ENCODE measurements around the gene GNG12. TPM values are rescaled to one million over a fixed set of nuclear protein-coding genes. Genes with fewer than 3 reads are reported as not detected.

GNG12 gene
- total RNA-seq, 1 experiment from 2014 or later, result 70.0 TPM

- intact Hi-C loops (cut with micrococcal nuclease; ENCODE audit: unreplicated experiment), result no loop called here
- H3K27ac ChIP-seq (ENCODE audit: low read length), result no peak overlapping the region
- TF ChIP-seq SIN3A (IDR thresholded peaks at IDR 0.05; ENCODE audit: borderline replicate concordance, insufficient read depth, low read depth, low read length) (no peak), CTCF (IDR thresholded peaks at IDR 0.05) (no peak), TCF7L2 (IDR thresholded peaks at IDR 0.05; ENCODE audit: low read depth, low read length) (no peak), REST (IDR thresholded peaks at IDR 0.05; ENCODE audit: insufficient read depth in 1 of 2, low read depth in 2 of 2, low read length in 1 of 2) (no peak), POLR2AphosphoS5 (IDR thresholded peaks at IDR 0.05; ENCODE audit: low read depth, low read length) (no peak)
- BruUV-seq (replicated peaks), result no TSS peak
- ChIA-PET CTCF (no interaction called here), POLR2A (interaction anchor here (1.1 kb wide), 1 partner anchor 39 kb away, joined by 4 read pairs; no protein-coding TSS in a partner anchor)
- DNase-seq (ENCODE audit: low read depth, low spot score) (no peak), ATAC-seq (no peak)
- H3K27me3 ChIP-seq (ENCODE audit: control insufficient read depth, insufficient read depth, low read length), result no peaks in the 10 kb centered on the region
- in situ Hi-C loops (cut with HindIII; ENCODE audit: low pct_unique_long_range_greater_than_20kb, low sequenced_read_pairs), result no loop called here
- no peak overlapping the region for H3K4me3 ChIP-seq (ENCODE audit: low read depth in 2 of 2, low read length in 2 of 2)
- no peaks in the 10 kb centered on the region for H3K36me3 ChIP-seq (ENCODE audit: control insufficient read depth, insufficient read depth, low read length)
- peaks cover 14% of the 10 kb centered on the region; the same call in 1 of the 2 replicates for H3K4me1 ChIP-seq (ENCODE audit: control insufficient read depth, insufficient read depth, low read length)
- H3K9me3 ChIP-seq (ENCODE audit: control insufficient read depth, insufficient read depth, low read depth, low read length), result no peaks in the 10 kb centered on the region
Observed at GRCh38 chr1:67701876-67702275, 131.4 kb downstream of the GNG12 start.

- intact Hi-C loops (cut with micrococcal nuclease; ENCODE audit: unreplicated experiment), result no loop called here
Observed at GRCh38 chr1:67700692-67701410, 132.4 kb downstream of the GNG12 start.

More at GRCh38 chr1:67700692-67701410, 132.4 kb downstream of the GNG12 start:
- peaks cover 14% of the 10 kb centered on the region; the same call in 1 of the 2 replicates for H3K4me1 ChIP-seq (ENCODE audit: control insufficient read depth, insufficient read depth, low read length)
- H3K4me3 ChIP-seq (ENCODE audit: low read depth in 2 of 2, low read length in 2 of 2), result no peak overlapping the region
- TF ChIP-seq POLR2AphosphoS5 (IDR thresholded peaks at IDR 0.05; ENCODE audit: low read depth, low read length) (no peak), SIN3A (IDR thresholded peaks at IDR 0.05; ENCODE audit: borderline replicate concordance, insufficient read depth, low read depth, low read length) (no peak), TCF7L2 (IDR thresholded peaks at IDR 0.05; ENCODE audit: low read depth, low read length) (no peak), REST (IDR thresholded peaks at IDR 0.05; ENCODE audit: insufficient read depth in 1 of 2, low read depth in 2 of 2, low read length in 1 of 2) (no peak), CTCF (IDR thresholded peaks at IDR 0.05) (no peak; the same call in 1 of the 2 replicates)
- no peaks in the 10 kb centered on the region for H3K36me3 ChIP-seq (ENCODE audit: control insufficient read depth, insufficient read depth, low read length)
- ChIA-PET CTCF (interaction anchor here (0.6 kb wide), 2 partner anchors 9 to 69 kb away, joined by 3 to 4 read pairs; no protein-coding TSS in a partner anchor), POLR2A (interaction anchor here (0.6 to 1.1 kb wide), 3 partner anchors 40 to 1995 kb away, joined by 3 to 4 read pairs (median 3); no protein-coding TSS in a partner anchor)
- BruUV-seq (replicated peaks), result no TSS peak
- in situ Hi-C loops (cut with HindIII; ENCODE audit: low pct_unique_long_range_greater_than_20kb, low sequenced_read_pairs), result no loop called here
- peak overlapping the region; percentile 27 for H3K27ac ChIP-seq (ENCODE audit: low read length)
- H3K9me3 ChIP-seq (ENCODE audit: control insufficient read depth, insufficient read depth, low read depth, low read length), result no peaks in the 10 kb centered on the region
- no peak for DNase-seq (ENCODE audit: low read depth, low spot score)
- peak; percentile 75 for ATAC-seq
- no peaks in the 10 kb centered on the region for H3K27me3 ChIP-seq (ENCODE audit: control insufficient read depth, insufficient read depth, low read length)

Measured in Panc1 (cell line).